AG04450 (cell line): ENCODE measurements around the gene EXOC7. TPM values are rescaled to one million over a fixed set of nuclear protein-coding genes. Genes with fewer than 3 reads are reported as not detected.

ENCODE experiments used
- CTCF ChIA-PET: fragments of 300-600, 350-600 bp; formaldehyde crosslinking; extraction: SDS; loops from one replicate; lab custom pipeline; 2022; ENCODE audit warnings: antibody characterized with exemption, inconsistent platforms; lab: Charles Lee
- POLR2A ChIA-PET: fragments of 350-600 bp; formaldehyde crosslinking; extraction: SDS; loops from one replicate; lab custom pipeline; 2021; ENCODE audit warnings: antibody characterized with exemption, inconsistent platforms; lab: Yijun Ruan, JAX
- DNase-seq: peaks from one replicate; pipeline ENCODE4 v3.0.0-alpha.2; 2011; ENCODE audit warnings: low read depth, low spot score
- H3K27ac ChIP-seq: one replicate; pipeline ENCODE4 v1.5.1; 2012; ENCODE audit warnings: low read depth, low read length, control low read depth
- H3K27me3 ChIP-seq: one replicate; pipeline ENCODE4 v1.6.0; 2012; ENCODE audit warnings: low read length; ENCODE audit not compliant: control insufficient read depth, insufficient read depth
- H3K4me3 ChIP-seq: 2 replicates; pipeline ENCODE4 v1.5.1; 2011; ENCODE audit warnings: mild to moderate bottlenecking, low read depth, low read length, control low read depth
- H3K9me3 ChIP-seq: 2 replicates; pipeline ENCODE4 v1.5.1; 2012; ENCODE audit warnings: low read length; ENCODE audit not compliant: control insufficient read depth, insufficient read depth
- CTCF ChIP-seq: IDR thresholded peaks from 2 replicates; pipeline ENCODE4 v1.5.1; 2011; ENCODE audit warnings: low read depth, low read length, control low read depth, inconsistent platforms
- polyA plus RNA-seq: library from polyadenylated mRNA; depleted of rRNA; stranded (reverse); fragments of >200 nt; gene quantifications from 2 replicates; pipeline ENCODE4 v1.2.3, GENCODE V29; 2011

Gene EXOC7
- polyA plus RNA-seq, 1 experiment = 97.6 TPM

GRCh38 chr17:76141212-76142038 lies 37.8 kb upstream of the EXOC7 start, which contains the start of gene FOXJ1:
TSS of gene FOXJ1 (minus strand) at chr17:76141245. CDS start at chr17:76140395, 850 bp downstream.
- Histone ChIP-seq H3K27me3 (peaks cover 78% of the 10 kb centered on the region), H3K27ac (no peak within 1 kb of the TSS), H3K4me3 (peak within 1 kb of the TSS; percentile 59), H3K9me3 (peaks cover 3% of the 10 kb centered on the region; the same call in 1 of the 2 replicates)
- ChIA-PET POLR2A (interaction anchor here (0.6 kb wide), 1 partner anchor 20 kb away, joined by 7 read pairs; no protein-coding TSS in a partner anchor), CTCF (interaction anchor here (1.0 to 1.5 kb wide), 3 partner anchors 10 to 138 kb away, joined by 3 to 4 read pairs (median 3); no protein-coding TSS in a partner anchor)
- peak; percentile 43 for DNase-seq
- TF ChIP-seq CTCF = no peak

GRCh38 chr17:76140661-76141211 lies 37.1 kb upstream of the EXOC7 start:
- no peak for TF ChIP-seq CTCF
- H3K9me3 ChIP-seq = peaks cover 3% of the 10 kb centered on the region; the same call in 1 of the 2 replicates
- peak overlapping the region; percentile 59 for H3K4me3 ChIP-seq
- H3K27me3 ChIP-seq = peaks cover 82% of the 10 kb centered on the region
- ChIA-PET POLR2A (interaction anchor here (0.6 kb wide), 1 partner anchor 19 kb away, joined by 7 read pairs; no protein-coding TSS in a partner anchor), CTCF (interaction anchor here (1.0 kb wide), 1 partner anchor 138 kb away, joined by 3 read pairs; no protein-coding TSS in a partner anchor)
- no peak overlapping the region for H3K27ac ChIP-seq
- DNase-seq = no peak

- Histone ChIP-seq H3K4me3 (no peak overlapping the region), H3K27me3 (peaks cover 86% of the 10 kb centered on the region), H3K9me3 (peaks cover 3% of the 10 kb centered on the region; the same call in 1 of the 2 replicates), H3K27ac (no peak overlapping the region)
- ChIA-PET POLR2A (interaction anchor here (0.5 kb wide), 1 partner anchor 285 kb away, joined by 4 read pairs; the partner anchor contains the start of gene WBP2), CTCF (no interaction called here)
- TF ChIP-seq CTCF = no peak
- no peak for DNase-seq
These were observed 36.4 kb upstream of the EXOC7 start for GRCh38 chr17:76139801-76140660.

GRCh38 chr17:76138896-76139752 lies 35.5 kb upstream of the EXOC7 start:
- no peak for DNase-seq
- TF ChIP-seq CTCF = no peak
- CTCF ChIA-PET = interaction anchor here (0.9 kb wide), 1 partner anchor 141 kb away, joined by 3 read pairs; no protein-coding TSS in a partner anchor
- Histone ChIP-seq H3K9me3 (peaks cover 3% of the 10 kb centered on the region; the same call in 1 of the 2 replicates), H3K4me3 (no peak overlapping the region), H3K27me3 (peaks cover 95% of the 10 kb centered on the region), H3K27ac (no peak overlapping the region)
- POLR2A ChIA-PET = no interaction called here
